ENCODE results near the gene PLSCR5.

Gene PLSCR5

GRCh38 chr3:146544929-146545528 lies 60.1 kb downstream of the PLSCR5 start:
- no peak for DNase-seq (ENCODE audit: extremely low read depth in 1 of 2, low read depth in 1 of 2)

- DNase-seq (ENCODE audit: extremely low read depth in 1 of 2, low read depth in 1 of 2) = peak; percentile 12 to 55
These were observed 60.9 kb downstream of the PLSCR5 start, which contains the start of gene PLSCR1 for GRCh38 chr3:146544002-146544928. Gene PLSCR1, minus strand, starts transcription at chr3:146544607. Its CDS starts 8,055 bp downstream, at chr3:146536552.

- no peak for DNase-seq (ENCODE audit: extremely low read depth in 1 of 2, low read depth in 1 of 2)
These were observed 61.6 kb downstream of the PLSCR5 start for GRCh38 chr3:146543461-146544001.

- no peak for DNase-seq (ENCODE audit: extremely low read depth in 1 of 2, low read depth in 1 of 2)
These were observed 62.2 kb downstream of the PLSCR5 start for GRCh38 chr3:146542978-146543377.

GRCh38 chr3:146542179-146542578 lies 63.0 kb downstream of the PLSCR5 start:
- DNase-seq (ENCODE audit: extremely low read depth in 1 of 2, low read depth in 1 of 2) = no peak

- DNase-seq (ENCODE audit: extremely low read depth in 1 of 2, low read depth in 1 of 2) = no peak
These were observed 64.2 kb downstream of the PLSCR5 start for GRCh38 chr3:146540978-146541377.

- DNase-seq (ENCODE audit: extremely low read depth in 1 of 2, low read depth in 1 of 2) = no peak
These were observed 64.9 kb downstream of the PLSCR5 start for GRCh38 chr3:146540236-146540635.

- no peak for DNase-seq (ENCODE audit: extremely low read depth in 1 of 2, low read depth in 1 of 2)
These were observed 65.8 kb downstream of the PLSCR5 start for GRCh38 chr3:146539315-146539714.

GRCh38 chr3:146537603-146538002 lies 67.5 kb downstream of the PLSCR5 start:
- DNase-seq (ENCODE audit: extremely low read depth in 1 of 2, low read depth in 1 of 2) = no peak

- no peak for DNase-seq (ENCODE audit: extremely low read depth in 1 of 2, low read depth in 1 of 2)
These were observed 68.5 kb downstream of the PLSCR5 start for GRCh38 chr3:146536681-146537080.

All from activated CD8-positive, alpha-beta memory T cell treated with anti-CD3 and anti-CD28 coated beads for 1 hour (primary cell).